ENCODE results near the gene PSMD5. TPM values are rescaled to one million over a fixed set of nuclear protein-coding genes. Genes with fewer than 3 reads are reported as not detected.
A peak's percentile ranks its signal among the peaks of the same experiment; 100 is the strongest.

PSMD5 gene
- polyA plus RNA-seq, 1 donor from 2014 or later, result 11.7 TPM

DNA sequence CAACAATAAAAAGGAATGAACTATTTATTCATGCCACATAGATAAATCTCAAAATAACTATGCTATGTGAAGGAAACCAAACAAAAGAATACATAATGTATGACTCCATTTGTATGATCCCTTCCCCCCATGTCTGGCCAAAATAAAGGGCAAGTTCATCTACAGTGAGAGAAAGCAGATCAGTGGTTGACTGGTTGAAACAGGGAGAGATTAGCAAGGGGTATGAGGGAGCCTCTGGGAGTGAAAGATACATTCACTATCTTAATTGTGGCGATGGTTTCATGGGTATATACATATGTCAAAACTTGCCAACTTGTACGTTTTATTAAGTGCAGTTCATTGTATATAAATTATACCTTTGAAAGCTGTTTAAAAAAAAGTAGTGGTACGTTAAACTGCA lies 4.8 kb downstream of the PSMD5 start:
- Histone ChIP-seq H3F3A (ENCODE audit: insufficient read depth, low read length, poor library complexity, severe bottlenecking) (no peaks in the 10 kb centered on the region), H4K20me1 (ENCODE audit: insufficient read depth) (no peaks in the 10 kb centered on the region), H3K79me2 (replicated peaks; ENCODE audit: insufficient read depth, low read length) (peaks cover 14% of the 10 kb centered on the region), H3K9me2 (ENCODE audit: insufficient read depth, low read length) (no peaks in the 10 kb centered on the region), H3K36me3 (ENCODE audit: insufficient read depth, low read length) (no peaks in the 10 kb centered on the region), H3K4me2 (ENCODE audit: low read length) (no peak overlapping the region), H2AFZ (ENCODE audit: low read depth, low read length) (no peak overlapping the region), H3K27me3 (ENCODE audit: insufficient read depth, low read depth, low read length) (no peaks in the 10 kb centered on the region), H3K9me3 (ENCODE audit: low read length) (no peaks in the 10 kb centered on the region), H3K9ac (ENCODE audit: low read length) (no peak overlapping the region), H3K27ac (ENCODE audit: low read length) (no peak overlapping the region), H3K4me3 (ENCODE audit: low read length) (peak overlapping the region; percentile 41)
- TF ChIP-seq CTCF (IDR thresholded peaks at IDR 0.05; ENCODE audit: poor library complexity, severe bottlenecking) (no peak), RAD21 (conservative IDR thresholded peaks at IDR 0.05) (no peak), EP300 (conservative IDR thresholded peaks at IDR 0.05; ENCODE audit: poor library complexity, severe bottlenecking) (no peak), MXI1 (conservative IDR thresholded peaks at IDR 0.05; ENCODE audit: poor library complexity, severe bottlenecking) (no peak), POLR2AphosphoS5 (IDR thresholded peaks at IDR 0.05) (no peak), EZH2 (IDR thresholded peaks at IDR 0.05; ENCODE audit: borderline replicate concordance, insufficient read depth, low read length, poor library complexity, severe bottlenecking) (no peak), REST (IDR thresholded peaks at IDR 0.05; ENCODE audit: borderline replicate concordance) (no peak), TAF1 (IDR thresholded peaks at IDR 0.05; ENCODE audit: low read depth) (no peak), SMC3 (conservative IDR thresholded peaks at IDR 0.05; ENCODE audit: poor library complexity) (no peak)

DNA sequence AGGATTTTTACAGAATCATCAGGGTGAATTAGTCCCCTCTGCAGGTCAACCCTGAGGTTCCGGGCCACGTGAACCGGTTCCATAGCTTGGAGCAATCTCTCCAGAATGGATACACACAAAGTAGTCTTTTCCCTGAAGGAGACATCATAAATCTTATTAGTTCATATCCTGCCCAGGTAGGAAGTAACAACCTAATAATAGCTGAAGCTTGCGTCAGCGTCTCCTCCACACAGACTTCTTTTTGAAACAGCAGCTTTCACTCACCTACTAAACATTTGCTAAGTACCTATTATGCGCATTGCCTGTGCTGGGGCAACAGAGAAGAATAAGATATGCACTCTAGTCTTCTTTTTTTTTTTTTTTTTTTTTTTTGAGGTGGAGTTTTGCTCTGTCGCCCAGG lies 9.4 kb downstream of the PSMD5 start:
- Histone ChIP-seq H3K4me2 (ENCODE audit: low read length) (no peak overlapping the region), H3F3A (ENCODE audit: insufficient read depth, low read length, poor library complexity, severe bottlenecking) (no peaks in the 10 kb centered on the region), H3K9ac (ENCODE audit: low read length) (no peak overlapping the region), H4K20me1 (ENCODE audit: insufficient read depth) (no peaks in the 10 kb centered on the region), H3K27me3 (ENCODE audit: insufficient read depth, low read depth, low read length) (no peaks in the 10 kb centered on the region), H3K79me2 (replicated peaks; ENCODE audit: insufficient read depth, low read length) (peaks cover 5% of the 10 kb centered on the region), H3K36me3 (ENCODE audit: insufficient read depth, low read length) (no peaks in the 10 kb centered on the region), H2AFZ (ENCODE audit: low read depth, low read length) (no peak overlapping the region), H3K4me3 (ENCODE audit: low read length) (no peak overlapping the region), H3K27ac (ENCODE audit: low read length) (no peak overlapping the region), H3K9me3 (ENCODE audit: low read length) (no peaks in the 10 kb centered on the region), H3K9me2 (ENCODE audit: insufficient read depth, low read length) (no peaks in the 10 kb centered on the region)
- TF ChIP-seq EP300 (conservative IDR thresholded peaks at IDR 0.05; ENCODE audit: poor library complexity, severe bottlenecking), result no peak
- no peak for TF ChIP-seq TAF1 (IDR thresholded peaks at IDR 0.05; ENCODE audit: low read depth)
- TF ChIP-seq EZH2 (IDR thresholded peaks at IDR 0.05; ENCODE audit: borderline replicate concordance, insufficient read depth, low read length, poor library complexity, severe bottlenecking), result no peak
- TF ChIP-seq RAD21 (conservative IDR thresholded peaks at IDR 0.05), result no peak
- TF ChIP-seq POLR2AphosphoS5 (IDR thresholded peaks at IDR 0.05), result no peak
- no peak for TF ChIP-seq REST (IDR thresholded peaks at IDR 0.05; ENCODE audit: borderline replicate concordance)
- TF ChIP-seq MXI1 (conservative IDR thresholded peaks at IDR 0.05; ENCODE audit: poor library complexity, severe bottlenecking), result no peak
- no peak for TF ChIP-seq CTCF (IDR thresholded peaks at IDR 0.05; ENCODE audit: poor library complexity, severe bottlenecking)
- no peak for TF ChIP-seq SMC3 (conservative IDR thresholded peaks at IDR 0.05; ENCODE audit: poor library complexity)
